IPS-20b (cell line): ENCODE measurements around the gene CORO1C.

Experiments
- H3K27ac ChIP-seq: one replicate; pipeline ENCODE4 v1.5.1; 2013; ENCODE audit warnings: low read length
- H3K27me3 ChIP-seq: 2 replicates; pipeline ENCODE4 v1.6.1; 2013; ENCODE audit warnings: mild to moderate bottlenecking, low read length, inconsistent platforms; ENCODE audit not compliant: insufficient read depth
- H3K36me3 ChIP-seq: 2 replicates; pipeline ENCODE4 v1.6.1; 2013; ENCODE audit warnings: low read depth, mild to moderate bottlenecking, inconsistent platforms, low read length, moderate library complexity; ENCODE audit not compliant: insufficient read depth
- H3K4me1 ChIP-seq: 2 replicates; pipeline ENCODE4 v1.6.1; 2013; ENCODE audit warnings: mild to moderate bottlenecking, control low read depth, inconsistent platforms, low read length, moderate library complexity; ENCODE audit not compliant: insufficient read depth
- H3K4me3 ChIP-seq: 2 replicates; pipeline ENCODE4 v1.5.1; 2013; ENCODE audit warnings: mild to moderate bottlenecking, low read length, inconsistent platforms
- H3K9ac ChIP-seq: 2 replicates; pipeline ENCODE4 v1.6.1; 2013; ENCODE audit warnings: low read depth, mild to moderate bottlenecking, inconsistent platforms, low read length, moderate library complexity
- H3K9me3 ChIP-seq: 2 replicates; pipeline ENCODE4 v1.6.1; 2013; ENCODE audit warnings: mild to moderate bottlenecking, low read depth, low read length, inconsistent platforms; ENCODE audit not compliant: insufficient read depth

Gene CORO1C

GRCh38 chr12:108730365-108731104 is 783 bp downstream of the CORO1C start:
- Histone ChIP-seq H3K4me1 (peaks cover 11% of the 10 kb centered on the region), H3K4me3 (peak overlapping the region; percentile 76), H3K9ac (peak overlapping the region; percentile 80), H3K27me3 (no peaks in the 10 kb centered on the region), H3K27ac (peak overlapping the region; percentile 0), H3K9me3 (no peaks in the 10 kb centered on the region), H3K36me3 (no peaks in the 10 kb centered on the region)

- Histone ChIP-seq H3K9me3 (no peaks in the 10 kb centered on the region), H3K9ac (peak overlapping the region; percentile 80), H3K36me3 (no peaks in the 10 kb centered on the region), H3K4me1 (peaks cover 17% of the 10 kb centered on the region), H3K4me3 (peak overlapping the region; percentile 76), H3K27me3 (no peaks in the 10 kb centered on the region), H3K27ac (peak overlapping the region; percentile 0)
Observed at GRCh38 chr12:108729612-108730364, 1.5 kb downstream of the CORO1C start.

GRCh38 chr12:108728820-108729611 is 2.3 kb downstream of the CORO1C start:
- peak overlapping the region; percentile 80; the same call in 1 of the 2 replicates for H3K9ac ChIP-seq

GRCh38 chr12:108727868-108728735 is 3.2 kb downstream of the CORO1C start:
- 0 out of 2 replicates have a peak overlapping the region, but pooled peaks have one; percentile 76 for H3K4me3 ChIP-seq
- no peaks in the 10 kb centered on the region for H3K9me3 ChIP-seq
- H3K9ac ChIP-seq, result no peak overlapping the region
- H3K27me3 ChIP-seq, result no peaks in the 10 kb centered on the region
- peaks cover 29% of the 10 kb centered on the region for H3K4me1 ChIP-seq
- no peaks in the 10 kb centered on the region for H3K36me3 ChIP-seq
- H3K27ac ChIP-seq, result no peak overlapping the region

More at GRCh38 chr12:108728820-108729611, 2.3 kb downstream of the CORO1C start:
- H3K4me1 ChIP-seq, result peaks cover 20% of the 10 kb centered on the region
- no peaks in the 10 kb centered on the region for H3K36me3 ChIP-seq
- no peak overlapping the region for H3K27ac ChIP-seq
- H3K4me3 ChIP-seq, result peak overlapping the region; percentile 76
- no peaks in the 10 kb centered on the region for H3K27me3 ChIP-seq
- H3K9me3 ChIP-seq, result no peaks in the 10 kb centered on the region

- H3K4me3 ChIP-seq, result no peak overlapping the region
- H3K9me3 ChIP-seq, result no peaks in the 10 kb centered on the region
- H3K9ac ChIP-seq, result no peak overlapping the region
- no peaks in the 10 kb centered on the region for H3K36me3 ChIP-seq
- no peaks in the 10 kb centered on the region for H3K27me3 ChIP-seq
- H3K27ac ChIP-seq, result no peak overlapping the region
- peaks cover 38% of the 10 kb centered on the region for H3K4me1 ChIP-seq
Observed at GRCh38 chr12:108727161-108727560, 4.2 kb downstream of the CORO1C start.

GRCh38 chr12:108724890-108725151 is 6.5 kb downstream of the CORO1C start:
- Histone ChIP-seq H3K27ac (no peak overlapping the region), H3K9me3 (no peaks in the 10 kb centered on the region), H3K4me3 (no peak overlapping the region), H3K36me3 (no peaks in the 10 kb centered on the region), H3K9ac (no peak overlapping the region), H3K4me1 (peaks cover 44% of the 10 kb centered on the region), H3K27me3 (no peaks in the 10 kb centered on the region)

- Histone ChIP-seq H3K36me3 (no peaks in the 10 kb centered on the region), H3K4me1 (peaks cover 39% of the 10 kb centered on the region), H3K4me3 (no peak overlapping the region), H3K9ac (no peak overlapping the region), H3K27ac (no peak overlapping the region), H3K27me3 (no peaks in the 10 kb centered on the region), H3K9me3 (no peaks in the 10 kb centered on the region)
Observed at GRCh38 chr12:108724054-108724889, 7.0 kb downstream of the CORO1C start.

- H3K27me3 ChIP-seq, result no peaks in the 10 kb centered on the region
- no peaks in the 10 kb centered on the region for H3K36me3 ChIP-seq
- H3K27ac ChIP-seq, result no peak overlapping the region
- peaks cover 37% of the 10 kb centered on the region for H3K4me1 ChIP-seq
- H3K9ac ChIP-seq, result no peak overlapping the region
- no peaks in the 10 kb centered on the region for H3K9me3 ChIP-seq
- H3K4me3 ChIP-seq, result no peak overlapping the region
Observed at GRCh38 chr12:108722992-108723766, 8.1 kb downstream of the CORO1C start.

GRCh38 chr12:108722463-108722862 is 8.9 kb downstream of the CORO1C start:
- Histone ChIP-seq H3K9ac (no peak overlapping the region), H3K27ac (no peak overlapping the region)

GRCh38 chr12:108721824-108722223 is 9.5 kb downstream of the CORO1C start:
- Histone ChIP-seq H3K4me1 (peaks cover 40% of the 10 kb centered on the region), H3K9me3 (no peaks in the 10 kb centered on the region), H3K27ac (no peak overlapping the region), H3K36me3 (no peaks in the 10 kb centered on the region), H3K9ac (no peak overlapping the region), H3K4me3 (no peak overlapping the region), H3K27me3 (no peaks in the 10 kb centered on the region)

More at GRCh38 chr12:108722463-108722862, 8.9 kb downstream of the CORO1C start:
- Histone ChIP-seq H3K4me3 (no peak overlapping the region), H3K9me3 (no peaks in the 10 kb centered on the region), H3K4me1 (peaks cover 35% of the 10 kb centered on the region), H3K27me3 (no peaks in the 10 kb centered on the region), H3K36me3 (no peaks in the 10 kb centered on the region)
